ENCODE data around the gene FEM1C.

FEM1C gene

GRCh38 chr5:115545351-115545882 is 842 bp upstream of the FEM1C start:
- no peak for DNase-seq (ENCODE audit: low spot score)
- TF ChIP-seq CTCF (IDR thresholded peaks at IDR 0.05; ENCODE audit: extremely low read depth, missing control alignments): no peak

GRCh38 chr5:115544043-115544435 is 536 bp downstream of the FEM1C start:
- DNase-seq (ENCODE audit: low spot score): no peak
- no peak for TF ChIP-seq CTCF (IDR thresholded peaks at IDR 0.05; ENCODE audit: extremely low read depth, missing control alignments)

- no peak for TF ChIP-seq CTCF (IDR thresholded peaks at IDR 0.05; ENCODE audit: extremely low read depth, missing control alignments)
- DNase-seq (ENCODE audit: low spot score): peak; percentile 57
Observed at GRCh38 chr5:115543365-115544042, 1.1 kb downstream of the FEM1C start.

GRCh38 chr5:115542651-115543364 is 1.8 kb downstream of the FEM1C start:
- no peak for TF ChIP-seq CTCF (IDR thresholded peaks at IDR 0.05; ENCODE audit: extremely low read depth, missing control alignments)
- DNase-seq (ENCODE audit: low spot score): no peak

GRCh38 chr5:115542086-115542485 is 2.5 kb downstream of the FEM1C start:
- TF ChIP-seq CTCF (IDR thresholded peaks at IDR 0.05; ENCODE audit: extremely low read depth, missing control alignments): no peak
- no peak for DNase-seq (ENCODE audit: low spot score)

GRCh38 chr5:115541611-115542010 is 3.0 kb downstream of the FEM1C start:
- no peak for DNase-seq (ENCODE audit: low spot score)

More at GRCh38 chr5:115541611-115542010, 3.0 kb downstream of the FEM1C start:
- no peak for TF ChIP-seq CTCF (IDR thresholded peaks at IDR 0.05; ENCODE audit: extremely low read depth, missing control alignments)
